GM10248 (cell line): ENCODE results near the gene PRDM16.

Experiments
- CTCF ChIA-PET: fragments of 300-600 bp; sonication (Branson Sonifier 250); formaldehyde crosslinking; extraction: SDS; loops from one replicate; lab custom pipeline; 2021; ENCODE audit warnings: antibody characterized with exemption; lab: Yijun Ruan, JAX
- POLR2A ChIA-PET: fragments of 350-650 bp; sonication (Branson Sonifier 250); formaldehyde crosslinking; extraction: SDS; loops from one replicate; lab custom pipeline; 2020; ENCODE audit warnings: antibody characterized with exemption; lab: Yijun Ruan, JAX
- DNase-seq: peaks from one replicate; pipeline ENCODE4 v3.0.0; 2012; ENCODE audit errors: extremely low spot score
- CTCF ChIP-seq: IDR thresholded peaks from 2 replicates; pipeline ENCODE4 v1.5.1; 2012; ENCODE audit warnings: mild to moderate bottlenecking, low read depth; ENCODE audit errors: extremely low read depth, missing control alignments, control extremely low read depth

The PRDM16 gene

GRCh38 chr1:3410142-3410925 is 341.3 kb downstream of the PRDM16 start:
- TF ChIP-seq CTCF = no peak
- CTCF ChIA-PET = no interaction called here
- DNase-seq = no peak
- POLR2A ChIA-PET = no interaction called here

GRCh38 chr1:3411806-3412205 is 342.8 kb downstream of the PRDM16 start:
- no peak for DNase-seq
- no peak for TF ChIP-seq CTCF
- POLR2A ChIA-PET = no interaction called here
- CTCF ChIA-PET = no interaction called here

GRCh38 chr1:3412376-3412775 is 343.4 kb downstream of the PRDM16 start:
- no peak for TF ChIP-seq CTCF
- DNase-seq = no peak
- ChIA-PET POLR2A (no interaction called here), CTCF (no interaction called here)

- no peak for DNase-seq
- no peak for TF ChIP-seq CTCF
- POLR2A ChIA-PET = no interaction called here
- CTCF ChIA-PET = no interaction called here
Measured at GRCh38 chr1:3413975-3414710, 345.1 kb downstream of the PRDM16 start.

GRCh38 chr1:3415260-3416090 is 346.5 kb downstream of the PRDM16 start:
- ChIA-PET CTCF (no interaction called here), POLR2A (no interaction called here)
- TF ChIP-seq CTCF = no peak
- DNase-seq = no peak

GRCh38 chr1:3417082-3417739 is 348.2 kb downstream of the PRDM16 start:
- no peak for TF ChIP-seq CTCF
- ChIA-PET CTCF (no interaction called here), POLR2A (no interaction called here)
- DNase-seq = no peak
